Posterior vena cava (tissue), 2 donors: Measurements from ENCODE around the gene FNIP2. TPM values are rescaled to one million over a fixed set of nuclear protein-coding genes. Genes with fewer than 3 reads are reported as not detected.
"Not testable (repeated sequence)": the region's sequence is repeated elsewhere in the genome, so short reads cannot be mapped to it uniquely, and the experiment has no call there.

Experiments
- DNase-seq: peaks from one replicate; pipeline ENCODE4 v3.0.0-alpha.2; 2020; ENCODE audit warnings: low spot score
- intact Hi-C, 2 donors: fragments of 100-400 bp; cut with DNase I; formaldehyde crosslinking; loops; one replicate each; pipeline versions ENCODE4 v1.14.1 to v1.14.2; 2022 to 2023
- total RNA-seq, 2 donors: library from RNA; stranded (reverse); fragmentation: NEBNext Ultra II Directional; extraction: Animal tissue kit (Norgen Biotek cat#: 25700); gene quantifications; one replicate each; pipeline ENCODE4 v1.2.1, GENCODE V29; 2021
- donor health status: DM: yes; HTN: yes; CAD: no.
- donor health status: DM: yes; HTN: yes; CAD: no.

The FNIP2 gene
- total RNA-seq, 2 donors from 2014 or later = 37.9 to 93.0 TPM

DNA sequence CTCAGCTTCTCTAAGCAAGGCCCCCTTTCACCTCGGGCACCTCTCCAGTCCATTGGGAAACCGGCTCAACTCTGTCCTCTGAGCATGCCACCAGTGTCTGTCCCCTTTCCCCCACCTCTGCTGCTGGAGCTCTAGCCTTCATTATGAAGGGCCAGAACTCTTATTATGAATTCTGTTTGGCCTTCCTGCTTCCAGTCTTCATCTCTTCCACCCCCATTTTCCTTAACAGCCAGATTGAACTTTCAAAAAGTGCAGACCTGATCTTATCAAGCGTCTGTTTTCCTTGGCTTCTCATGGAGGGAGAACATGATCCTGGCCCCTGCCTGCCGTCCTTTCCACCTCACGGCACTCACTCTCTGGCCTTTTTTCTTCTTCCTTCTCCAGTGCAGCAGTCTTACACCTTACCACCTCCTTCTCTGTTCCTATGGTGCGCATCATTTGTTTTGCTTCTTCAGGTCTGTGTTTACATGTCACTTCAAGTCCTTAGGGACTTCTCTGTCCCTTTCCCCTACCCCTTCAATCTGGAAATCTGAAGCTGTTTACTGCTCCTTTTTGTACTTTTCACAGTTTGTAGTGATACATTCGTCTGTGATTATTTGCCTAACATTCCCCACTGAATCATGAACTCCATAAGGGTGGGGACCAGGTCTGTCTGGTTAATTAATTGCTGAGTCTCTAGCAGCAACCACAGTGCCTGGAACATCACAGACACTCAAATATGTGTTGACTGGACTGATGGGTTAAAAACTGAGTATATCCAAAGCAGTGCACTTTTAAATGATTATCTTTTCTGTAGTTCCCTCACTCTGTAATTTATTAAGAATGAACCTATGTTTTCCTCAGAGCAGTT, 55.8 kb downstream of the FNIP2 start:
- intact Hi-C loops = loop anchor here (5.0 to 10.0 kb wide), 2 partner anchors 37 to 50 kb away; no protein-coding TSS in a partner anchor
- no peak for DNase-seq

DNA sequence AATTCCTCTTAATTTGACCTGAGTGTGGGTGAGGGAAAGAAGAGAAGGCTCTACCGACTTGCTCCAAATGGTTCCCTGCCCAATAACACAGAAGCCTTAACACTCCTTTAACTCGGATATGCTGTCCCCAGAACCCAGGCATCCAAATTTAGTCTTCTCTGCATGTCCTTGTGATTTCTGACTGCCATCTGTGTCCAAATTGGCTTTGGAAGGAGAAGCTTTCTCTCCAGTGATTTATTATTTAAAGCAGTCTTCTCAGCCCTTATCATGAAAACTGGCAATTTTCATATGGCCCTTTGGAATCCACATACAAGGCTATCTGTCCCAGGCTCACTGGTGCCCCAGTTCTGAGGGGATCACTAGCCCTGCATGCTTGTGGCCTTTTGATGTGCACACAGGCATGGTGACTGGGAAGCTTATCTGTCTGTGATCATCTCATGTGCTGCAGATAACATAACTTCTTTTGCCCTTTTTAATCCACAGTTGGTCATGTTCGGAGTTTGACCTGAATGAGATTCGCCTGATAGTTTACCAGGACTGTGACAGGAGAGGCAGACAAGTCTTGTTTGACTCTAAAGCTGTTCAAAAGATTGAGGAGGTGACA, 56.7 kb downstream of the FNIP2 start:
- intact Hi-C loops = loop anchor here in 1 of 2 donors (10.0 kb wide), 1 partner anchor 51 kb away; no protein-coding TSS in a partner anchor
- DNase-seq = no peak

DNA sequence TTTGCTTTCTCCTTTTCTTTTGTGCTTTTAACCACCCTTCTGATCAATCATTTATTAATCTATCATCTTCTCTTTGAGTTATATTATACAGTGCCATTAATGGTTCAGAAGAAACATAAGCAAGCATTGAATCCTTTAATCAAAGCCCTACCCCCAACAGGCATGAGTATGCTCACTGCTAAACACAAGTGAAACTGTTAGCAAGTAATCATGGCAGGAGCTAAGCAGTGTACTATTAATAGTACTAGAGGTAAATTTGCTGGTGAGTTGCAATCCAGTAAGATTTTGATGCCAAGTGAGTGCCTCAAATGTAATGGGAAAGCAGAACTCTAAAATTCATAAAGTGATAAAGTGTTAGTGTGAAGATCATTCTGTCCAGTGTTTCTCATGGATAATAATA, 57.2 kb downstream of the FNIP2 start:
- intact Hi-C loops = loop anchor here in 1 of 2 donors (10.0 kb wide), 1 partner anchor 51 kb away; no protein-coding TSS in a partner anchor
- no peak for DNase-seq

DNA sequence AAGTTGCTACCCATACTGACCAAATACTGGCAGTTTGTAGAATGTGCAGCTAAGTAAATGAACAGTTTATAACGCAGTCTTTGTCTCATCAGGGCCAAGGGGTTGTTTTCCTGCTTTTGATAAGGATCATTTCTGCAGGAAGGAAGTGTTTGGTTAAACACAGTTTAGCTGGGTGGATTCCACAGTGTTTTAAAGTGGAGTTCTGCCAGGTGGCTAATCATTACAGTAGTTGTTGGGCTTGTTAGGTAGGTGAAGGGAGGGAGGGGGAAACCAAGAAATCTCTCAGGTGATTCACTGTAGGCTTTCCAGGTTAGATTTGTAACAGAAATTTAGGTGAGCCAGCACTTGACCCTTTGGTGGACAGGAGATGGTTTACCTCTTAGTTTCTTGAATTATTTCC, 58.1 kb downstream of the FNIP2 start:
- intact Hi-C loops = loop anchor here in 1 of 2 donors (10.0 kb wide), 1 partner anchor 52 kb away; no protein-coding TSS in a partner anchor

DNA sequence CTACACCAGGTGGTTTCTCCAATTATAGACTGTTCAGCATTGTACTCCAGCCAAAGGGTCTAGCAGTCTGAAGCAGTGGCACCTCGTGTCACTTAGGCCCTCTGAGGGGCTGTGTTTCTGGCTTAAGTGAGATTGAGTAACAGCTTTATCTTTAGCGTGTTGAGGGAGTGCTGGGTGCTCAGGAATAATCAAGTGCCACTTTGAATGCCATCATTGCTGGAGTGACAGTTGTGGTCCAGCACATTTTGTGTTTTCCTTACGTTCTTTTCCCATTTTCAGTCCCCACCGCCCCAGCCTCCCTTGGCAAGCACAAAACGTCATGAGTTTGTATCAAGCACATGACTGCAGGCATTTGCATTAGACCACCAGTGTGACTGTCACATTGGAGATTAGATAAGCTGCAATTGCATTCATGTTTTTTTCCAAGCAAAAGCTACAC, 58.7 kb downstream of the FNIP2 start:
- DNase-seq = no peak
- intact Hi-C loops = loop anchor here in 1 of 2 donors (10.0 kb wide), 1 partner anchor 53 kb away; no protein-coding TSS in a partner anchor

More for the DNA sequence above, 58.1 kb downstream of the FNIP2 start:
- DNase-seq = no peak

DNA sequence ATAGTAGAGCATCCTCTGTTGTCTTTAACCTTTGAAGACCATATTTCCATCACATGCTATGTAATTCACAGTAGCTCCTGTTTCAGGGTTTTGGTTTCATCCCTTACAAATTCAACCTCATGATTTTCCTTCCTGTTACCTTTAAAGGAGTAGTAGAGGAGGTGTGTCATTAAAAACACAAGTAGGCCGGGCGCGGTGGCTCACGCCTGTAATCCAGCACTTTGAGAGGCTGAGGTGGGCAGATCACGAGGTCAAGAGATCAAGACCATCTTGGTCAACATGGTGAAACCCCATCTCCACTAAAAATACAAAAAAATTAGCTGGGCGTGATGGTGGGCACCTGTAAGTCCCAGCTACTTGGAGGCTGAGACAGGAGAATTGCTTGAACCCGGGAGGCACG, 59.3 kb downstream of the FNIP2 start:
- intact Hi-C loops = loop anchor here in 1 of 2 donors (10.0 kb wide), 1 partner anchor 53 kb away; no protein-coding TSS in a partner anchor

DNA sequence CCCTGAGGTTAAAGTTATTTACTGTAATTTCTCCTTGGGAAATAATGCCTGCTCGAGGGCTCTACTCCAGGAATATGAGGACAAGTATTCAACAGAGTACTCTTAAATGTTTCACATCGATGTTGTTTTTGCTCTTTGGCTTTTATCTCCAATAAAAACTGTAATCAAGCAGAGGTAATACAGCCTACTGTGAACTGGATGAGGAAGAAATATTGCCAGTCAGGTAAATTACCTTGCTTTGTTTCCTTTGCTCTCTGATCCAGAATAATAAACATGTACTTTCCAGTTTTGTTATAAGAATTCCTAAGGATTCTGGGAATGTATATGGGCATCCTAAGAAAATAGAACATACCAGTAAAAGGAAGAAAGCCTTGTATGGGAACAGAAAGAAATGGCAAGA, 60.4 kb downstream of the FNIP2 start:
- intact Hi-C loops = loop anchor here in 1 of 2 donors (10.0 kb wide), 1 partner anchor 54 kb away; no protein-coding TSS in a partner anchor
- no peak for DNase-seq

More for the DNA sequence above, 59.3 kb downstream of the FNIP2 start:
- not testable (repeated sequence) for DNase-seq

DNA sequence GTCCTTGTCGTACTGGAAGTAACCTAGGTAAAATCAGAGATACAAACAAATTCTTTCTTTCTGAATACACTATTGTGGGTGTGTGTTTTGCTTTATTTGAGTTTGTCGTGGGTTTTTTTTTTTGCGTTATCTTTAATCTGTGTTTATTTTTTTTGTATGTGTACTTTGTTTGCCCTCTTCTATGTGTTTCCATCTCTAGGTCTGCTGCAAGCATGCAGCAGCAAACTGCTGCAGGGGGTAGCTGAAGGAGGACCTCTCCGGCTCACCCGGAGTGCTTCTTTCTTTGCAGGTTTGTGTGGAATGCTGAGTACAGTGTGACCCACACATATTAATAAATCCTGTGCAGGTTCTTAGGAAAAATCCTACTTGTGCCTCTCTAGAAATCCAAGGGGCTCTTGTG, 64.8 kb downstream of the FNIP2 start:
- intact Hi-C loops = no loop called here
- DNase-seq = no peak

DNA sequence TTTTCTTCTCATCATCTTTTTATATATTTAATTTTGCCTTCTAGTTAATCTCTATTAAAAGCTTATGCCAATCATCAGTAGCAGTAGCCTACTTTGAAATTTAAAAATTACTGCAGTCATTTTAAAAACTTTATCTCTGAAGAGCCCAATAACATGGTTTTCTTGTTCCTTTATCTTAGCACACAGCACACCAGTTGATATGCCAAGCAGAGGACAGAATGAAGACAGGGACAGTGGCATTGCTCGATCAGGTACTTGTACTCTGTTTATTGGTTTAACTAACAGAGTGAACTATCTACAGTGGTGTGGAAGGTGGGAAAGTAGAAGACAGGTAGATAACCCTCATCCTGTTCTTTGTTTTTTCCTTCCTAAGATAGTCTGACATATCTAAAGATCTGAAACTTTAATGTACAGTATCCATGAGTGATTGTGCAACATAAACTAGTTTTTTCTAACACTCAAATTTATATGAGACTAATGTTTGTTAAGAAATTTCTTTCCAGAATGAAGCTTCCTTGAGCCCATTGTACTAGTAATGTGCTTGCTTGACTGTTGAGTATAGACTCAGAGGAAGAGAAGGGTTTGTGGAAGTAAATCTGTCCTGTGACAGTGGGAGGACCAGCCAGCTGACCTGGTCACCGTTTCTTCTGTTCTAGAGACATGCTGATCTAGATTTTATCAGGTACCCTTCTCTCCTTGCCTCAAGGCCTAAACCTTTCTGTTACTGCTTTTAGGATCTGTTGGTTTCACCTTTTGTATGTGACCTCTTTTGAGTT, 66.6 kb downstream of the FNIP2 start:
- no peak for DNase-seq
- intact Hi-C loops = no loop called here

DNA sequence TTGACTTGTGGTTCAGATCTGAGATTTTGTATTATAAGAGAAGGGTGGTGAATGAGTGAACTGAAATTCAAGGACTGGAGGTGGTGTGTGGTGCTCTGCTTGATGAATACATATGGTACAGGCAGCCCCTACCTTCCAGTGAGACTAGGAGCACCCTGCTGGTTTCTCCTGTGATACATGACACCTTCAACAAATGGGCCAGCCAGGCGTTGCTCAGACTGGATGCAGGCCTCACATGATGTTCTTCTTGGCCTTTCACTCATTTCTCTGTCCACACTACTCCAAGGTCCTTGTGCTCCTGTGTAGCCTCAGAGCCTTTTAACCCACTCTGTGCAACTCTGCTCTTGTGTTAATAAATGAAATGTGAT, 67.2 kb downstream of the FNIP2 start:
- no peak for DNase-seq
- intact Hi-C loops = no loop called here

DNA sequence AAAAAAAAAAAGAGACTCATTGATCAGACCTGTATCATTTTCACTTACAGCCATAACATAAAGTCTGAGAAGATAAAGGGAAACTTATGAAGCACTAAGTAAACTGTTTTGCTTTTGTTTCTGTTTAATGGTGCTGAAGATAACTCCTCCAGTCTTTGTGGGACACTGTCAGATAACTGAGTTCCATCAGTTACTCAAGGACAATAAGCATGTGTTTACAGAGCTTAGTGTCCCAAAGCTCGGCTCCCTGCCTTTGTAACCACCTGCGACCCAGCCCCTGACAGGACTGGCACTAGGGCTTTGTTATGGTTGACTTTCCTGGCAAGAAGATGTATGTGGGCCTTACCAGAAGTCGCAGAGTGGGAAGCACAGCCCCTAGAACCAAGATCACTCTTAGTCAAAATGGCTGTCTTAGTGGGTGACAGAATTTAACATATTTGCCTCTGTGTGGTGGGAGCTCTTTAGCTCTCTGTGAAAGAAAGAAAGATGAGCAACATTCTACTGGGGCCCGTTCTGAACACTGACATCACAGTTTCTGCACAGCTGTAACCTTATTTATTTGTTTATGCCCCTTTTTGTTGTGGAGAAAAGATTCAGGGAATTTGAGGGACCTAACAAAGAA, 68.1 kb downstream of the FNIP2 start:
- no peak for DNase-seq
- intact Hi-C loops = no loop called here

DNA sequence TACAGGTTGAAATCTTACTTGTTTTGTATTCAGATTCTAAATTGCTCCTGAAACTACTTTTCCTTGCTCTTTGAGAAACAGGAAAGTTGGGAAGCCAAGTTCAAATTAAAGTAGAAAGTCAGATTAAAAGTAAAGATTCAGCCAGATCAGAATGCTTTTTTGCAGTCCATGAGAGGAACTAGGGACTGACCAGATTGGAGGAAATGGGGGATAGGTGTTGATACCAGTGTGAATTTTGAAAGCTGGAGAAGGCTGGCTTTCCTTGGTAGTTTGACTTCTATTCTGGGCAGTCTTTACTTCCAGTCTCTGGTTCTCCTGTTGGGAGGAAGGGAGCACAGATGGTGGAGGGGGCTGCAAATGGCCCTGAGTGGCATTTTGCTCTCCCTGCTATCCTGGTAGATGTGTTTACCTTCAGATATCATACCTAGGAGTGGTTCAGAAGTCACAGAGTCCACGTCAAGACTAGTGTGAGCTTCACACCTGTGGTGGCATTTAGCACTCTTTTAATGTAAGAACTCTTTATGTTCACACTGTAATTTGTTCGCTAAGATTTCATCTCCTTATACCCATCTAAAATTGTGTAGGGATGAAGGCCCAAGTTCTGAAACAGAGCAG, 68.8 kb downstream of the FNIP2 start:
- DNase-seq = no peak
- intact Hi-C loops = no loop called here

DNA sequence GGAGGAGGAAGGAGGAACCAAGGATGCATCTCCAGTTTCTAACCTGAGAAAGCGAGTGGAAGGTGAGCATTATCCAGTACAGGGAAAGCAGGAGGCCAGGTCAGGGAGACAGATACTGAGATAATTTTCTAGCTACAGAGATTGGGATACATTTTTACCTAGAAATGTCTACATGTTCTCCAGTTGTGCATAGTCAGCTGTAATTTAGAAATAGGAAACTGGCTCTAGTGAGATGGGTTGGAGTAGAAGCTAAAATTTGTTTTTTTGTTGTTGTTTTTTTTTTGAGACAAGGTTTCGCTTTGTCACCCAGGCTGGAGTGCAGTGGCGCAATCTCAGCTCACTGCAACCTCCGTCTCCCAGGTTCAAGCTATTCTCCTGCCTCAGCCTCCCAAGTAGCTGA, 71.3 kb downstream of the FNIP2 start:
- intact Hi-C loops = no loop called here
- DNase-seq = no peak

DNA sequence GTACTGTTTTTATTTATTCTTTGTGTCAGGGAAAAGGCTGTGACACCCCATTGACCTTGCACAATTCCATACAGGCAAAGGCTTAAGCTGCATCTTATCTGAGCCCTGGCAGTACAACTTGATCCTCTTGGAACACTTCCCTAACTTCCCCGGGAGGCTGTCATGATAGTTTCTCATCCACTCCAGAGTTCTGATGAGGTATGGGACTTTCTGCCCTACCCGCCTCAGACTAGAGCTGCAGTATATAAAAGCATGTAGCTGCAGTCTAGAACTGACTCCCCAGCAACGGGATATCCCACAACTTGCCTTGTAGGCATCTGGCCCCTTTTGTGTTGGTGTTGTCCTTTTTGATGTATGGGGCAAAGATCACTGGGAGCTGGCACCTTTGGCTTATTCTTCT, 72.7 kb downstream of the FNIP2 start:
- no peak for DNase-seq
- intact Hi-C loops = no loop called here

DNA sequence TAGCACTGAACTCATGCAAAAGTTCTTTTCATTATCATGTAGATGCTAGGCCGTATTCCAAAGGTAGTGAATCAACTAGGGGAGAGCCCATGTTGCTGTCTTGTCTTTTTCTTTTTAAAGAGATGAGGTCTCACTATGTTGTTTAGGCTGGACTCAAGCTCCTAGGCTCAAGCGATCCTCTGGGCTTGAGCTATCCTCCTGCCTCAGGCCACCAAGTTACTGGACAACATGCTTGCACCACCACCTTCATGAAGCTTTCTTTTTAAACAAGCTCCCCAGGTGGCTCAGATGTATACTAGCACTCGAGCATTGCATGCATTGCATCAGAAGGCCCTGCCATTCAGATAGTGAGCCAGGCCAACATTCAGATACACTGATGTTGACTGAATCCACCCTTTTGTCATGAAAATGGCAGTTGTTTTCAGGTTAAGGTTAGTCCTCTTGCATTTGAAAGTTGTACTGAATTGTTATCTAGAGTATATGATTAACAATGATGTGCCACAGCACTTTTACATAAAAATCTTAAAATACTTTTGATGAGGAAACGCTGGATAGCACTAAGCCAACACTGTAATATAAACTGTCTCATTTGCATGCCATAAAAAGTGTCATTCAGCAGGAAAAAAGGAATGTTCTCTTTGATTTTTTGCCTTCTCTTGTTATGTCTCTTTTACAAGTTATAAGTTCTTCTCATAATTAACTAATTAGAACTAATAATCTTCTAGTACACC, 76.7 kb downstream of the FNIP2 start:
- DNase-seq = no peak
- intact Hi-C loops = loop anchor here in 1 of 2 donors (5.0 kb wide), 1 partner anchor 113 kb away; no protein-coding TSS in a partner anchor

DNA sequence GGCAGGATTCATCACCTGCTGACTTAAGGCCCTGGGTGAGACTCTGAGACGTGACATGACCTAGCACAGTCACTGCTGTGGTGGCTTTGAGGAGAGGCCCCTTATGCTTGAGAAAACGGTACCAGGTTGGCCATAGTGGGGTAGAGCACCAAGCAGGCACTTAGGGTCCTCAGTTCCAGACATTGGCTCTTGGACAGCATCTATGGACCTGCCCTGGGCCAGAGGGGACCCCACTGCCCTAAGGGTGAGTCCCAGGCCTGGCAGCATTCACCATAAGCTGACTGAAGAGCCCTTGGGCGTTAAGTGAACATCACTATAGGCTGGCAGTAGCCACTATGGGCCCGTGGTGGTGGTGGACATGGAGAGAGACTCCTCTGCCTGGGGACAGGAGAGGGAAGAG, 78.7 kb downstream of the FNIP2 start:
- DNase-seq = no peak
- intact Hi-C loops = loop anchor here in 1 of 2 donors (5.0 kb wide), 1 partner anchor 115 kb away; no protein-coding TSS in a partner anchor

DNA sequence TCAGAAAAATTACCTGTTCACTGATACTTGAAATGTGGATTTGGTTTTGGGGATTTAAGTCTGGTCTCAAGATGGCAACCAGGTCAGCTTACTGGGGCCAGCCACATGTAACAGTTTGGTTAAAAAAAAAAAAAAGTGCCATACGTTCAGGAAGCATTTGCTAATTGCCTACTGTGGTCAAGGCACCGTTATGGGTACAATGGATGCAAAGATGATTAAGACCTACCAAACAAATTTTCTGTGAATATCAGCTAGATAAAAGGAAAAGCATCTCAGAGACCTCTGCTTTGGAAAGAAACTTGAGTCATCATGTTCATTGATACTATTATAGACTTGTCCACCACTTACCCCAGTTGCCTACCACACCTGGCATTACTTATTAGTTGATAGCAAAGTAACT, 80.9 kb downstream of the FNIP2 start:
- no peak for DNase-seq

DNA sequence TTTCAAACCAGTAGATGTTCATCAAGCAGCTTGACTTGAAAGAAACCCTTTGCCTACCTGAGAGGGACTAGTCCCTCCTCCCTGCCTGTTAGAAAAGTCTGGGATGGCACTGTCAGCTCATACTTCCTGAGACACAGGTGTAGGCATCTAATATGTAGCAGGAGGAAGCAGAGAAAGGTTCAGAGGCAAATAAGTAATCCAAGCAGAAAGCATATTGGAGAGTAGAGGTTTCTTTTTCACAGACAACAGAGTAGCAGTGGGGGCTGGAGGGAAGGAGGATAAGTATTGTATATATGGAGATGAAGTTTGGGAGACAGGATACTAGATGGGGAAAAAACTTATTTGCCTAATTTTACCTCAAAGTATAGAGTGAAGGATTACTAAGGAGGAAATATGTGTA, 81.5 kb downstream of the FNIP2 start:
- no peak for DNase-seq
- intact Hi-C loops = loop anchor here in 1 of 2 donors (2.0 kb wide), 1 partner anchor 120 kb away; no protein-coding TSS in a partner anchor

More for the DNA sequence above, 80.9 kb downstream of the FNIP2 start:
- intact Hi-C loops = loop anchor here (2.0 to 5.0 kb wide), 2 partner anchors 117 to 119 kb away; no protein-coding TSS in a partner anchor
